NCI-H345 (cell line): ENCODE measurements around the gene FPGS.
"Not testable (repeated sequence)": the region's sequence is repeated elsewhere in the genome, so short reads cannot be mapped to it uniquely, and the experiment has no call there.

Experiments
- DNase-seq: peaks from one replicate; lab custom pipeline; 2025; lab: John Stamatoyannopoulos, UW

FPGS gene

GRCh38 chr9:127812936-127813675, 10.4 kb downstream of the FPGS start:
- DNase-seq: no peak

- no peak for DNase-seq
Observed at GRCh38 chr9:127813686-127814226, 11.1 kb downstream of the FPGS start.

GRCh38 chr9:127814619-127815511, 12.2 kb downstream of the FPGS start:
- DNase-seq: no peak

- no peak for DNase-seq
Observed at GRCh38 chr9:127815512-127816361, 13.1 kb downstream of the FPGS start.

GRCh38 chr9:127816362-127816725, 13.7 kb downstream of the FPGS start:
- DNase-seq: no peak

- DNase-seq: no peak
Observed at GRCh38 chr9:127816728-127817127, 14.0 kb downstream of the FPGS start.

- no peak for DNase-seq
Observed at GRCh38 chr9:127817881-127818434, 15.3 kb downstream of the FPGS start.

DNA sequence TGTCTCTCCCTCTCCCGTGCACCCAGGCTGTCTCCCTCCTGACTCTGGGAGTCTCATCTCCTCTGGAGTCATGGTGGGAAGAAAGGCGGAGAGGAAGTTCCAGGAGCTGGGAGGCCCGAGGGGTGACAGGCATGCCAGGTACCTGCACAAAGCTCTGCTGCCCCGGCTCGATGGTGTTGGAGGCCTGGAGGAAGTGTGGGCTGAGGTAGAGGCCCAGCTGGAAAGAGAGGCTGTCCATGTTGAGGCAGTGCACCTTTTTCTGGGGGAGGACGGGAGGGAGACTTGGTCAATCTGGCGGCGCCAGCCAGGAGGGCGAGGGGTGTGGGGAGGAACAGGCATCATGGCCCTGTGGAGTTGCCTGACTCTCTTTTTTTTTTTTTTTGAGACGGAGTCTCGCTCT, 15.9 kb downstream of the FPGS start:
- no peak for DNase-seq

DNA sequence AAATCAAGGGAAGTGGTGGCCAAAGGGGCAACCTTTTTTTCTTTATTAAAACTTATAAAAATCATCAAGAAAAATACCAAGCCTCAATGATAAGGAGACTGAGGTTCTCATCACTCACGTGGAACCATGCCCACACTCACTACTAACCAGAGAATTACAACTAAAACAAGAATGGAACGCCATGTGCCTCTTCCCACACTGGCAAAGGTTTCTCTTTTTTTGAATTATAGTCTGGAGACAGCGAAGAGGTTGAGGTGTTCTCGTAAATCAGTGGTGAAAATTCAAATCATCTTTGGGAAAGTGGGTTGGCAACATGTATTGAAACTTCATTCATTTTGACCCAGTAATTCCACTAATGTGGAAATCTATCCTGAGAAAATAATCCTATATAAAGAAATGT, 19.4 kb downstream of the FPGS start:
- DNase-seq: no peak

DNA sequence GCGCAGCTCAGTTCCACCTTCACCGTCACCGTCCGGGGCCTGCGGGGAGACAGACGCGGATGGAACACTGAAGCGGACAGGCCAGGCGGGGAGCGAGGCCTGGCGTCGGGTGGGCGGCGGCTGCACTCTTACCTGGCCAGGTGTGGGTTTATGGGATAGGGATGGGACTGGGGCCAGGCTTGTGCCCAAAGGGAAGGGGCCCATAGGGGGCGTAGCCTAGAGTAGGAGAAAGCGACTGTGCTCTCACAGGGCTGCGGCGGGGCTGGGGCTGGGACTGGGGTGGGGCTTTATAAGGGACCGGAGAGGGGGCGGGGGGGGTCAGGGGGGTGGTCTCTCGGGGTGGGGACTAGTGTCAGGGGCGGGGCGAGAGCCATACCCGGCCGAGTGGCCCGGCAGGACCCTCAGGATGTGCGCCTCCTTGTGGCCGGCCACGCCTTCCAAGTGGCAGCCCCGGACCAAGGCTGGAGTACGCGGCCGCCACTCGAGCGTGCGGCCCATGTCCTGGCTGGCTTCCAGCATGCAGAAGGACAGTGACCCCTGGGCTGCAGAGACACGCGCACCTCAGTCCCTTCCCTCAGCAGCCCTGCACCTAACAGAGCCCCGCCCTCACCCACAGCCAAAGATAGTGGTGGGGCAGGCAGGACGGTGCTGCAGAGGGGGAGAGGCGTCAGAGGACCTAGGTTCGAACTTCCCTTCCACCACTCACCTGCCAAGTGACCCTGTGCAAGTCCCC, 22.8 kb downstream of the FPGS start:
- peak; percentile 13 for DNase-seq

DNA sequence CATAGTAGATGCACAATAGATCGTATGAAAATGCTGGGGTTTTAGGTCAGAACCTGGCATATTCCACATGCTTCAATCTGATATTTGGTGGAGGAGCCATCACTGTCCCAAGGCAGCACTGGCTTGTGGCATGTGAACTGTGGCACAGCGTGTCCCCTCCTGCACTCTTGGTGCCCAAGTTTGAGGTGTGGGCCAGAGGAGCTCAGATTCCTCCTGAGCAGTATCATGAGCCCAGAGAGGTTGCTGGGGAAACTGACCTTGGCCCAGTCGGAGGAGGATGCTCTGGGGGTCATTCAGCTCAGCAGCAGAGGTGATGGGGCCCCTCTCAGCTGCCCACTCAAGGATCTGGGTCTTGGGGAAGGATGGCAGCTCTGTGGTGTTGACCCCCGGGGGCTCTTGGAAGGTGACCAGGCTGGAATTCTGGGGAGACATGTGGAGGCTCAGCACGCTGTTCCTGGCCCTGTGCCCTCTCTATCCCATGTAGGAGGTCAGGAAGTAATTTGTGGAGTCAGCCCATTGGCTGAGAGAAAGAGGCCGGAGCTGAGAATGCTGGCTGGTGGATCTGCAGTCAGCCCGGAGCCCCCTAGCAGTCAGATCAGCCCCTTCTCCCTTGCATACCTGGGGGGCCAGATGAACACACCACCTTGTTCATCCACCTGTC, 23.7 kb downstream of the FPGS start:
- no peak for DNase-seq

- DNase-seq: no peak
Observed at GRCh38 chr9:127828262-127829031, 25.8 kb downstream of the FPGS start.

DNA sequence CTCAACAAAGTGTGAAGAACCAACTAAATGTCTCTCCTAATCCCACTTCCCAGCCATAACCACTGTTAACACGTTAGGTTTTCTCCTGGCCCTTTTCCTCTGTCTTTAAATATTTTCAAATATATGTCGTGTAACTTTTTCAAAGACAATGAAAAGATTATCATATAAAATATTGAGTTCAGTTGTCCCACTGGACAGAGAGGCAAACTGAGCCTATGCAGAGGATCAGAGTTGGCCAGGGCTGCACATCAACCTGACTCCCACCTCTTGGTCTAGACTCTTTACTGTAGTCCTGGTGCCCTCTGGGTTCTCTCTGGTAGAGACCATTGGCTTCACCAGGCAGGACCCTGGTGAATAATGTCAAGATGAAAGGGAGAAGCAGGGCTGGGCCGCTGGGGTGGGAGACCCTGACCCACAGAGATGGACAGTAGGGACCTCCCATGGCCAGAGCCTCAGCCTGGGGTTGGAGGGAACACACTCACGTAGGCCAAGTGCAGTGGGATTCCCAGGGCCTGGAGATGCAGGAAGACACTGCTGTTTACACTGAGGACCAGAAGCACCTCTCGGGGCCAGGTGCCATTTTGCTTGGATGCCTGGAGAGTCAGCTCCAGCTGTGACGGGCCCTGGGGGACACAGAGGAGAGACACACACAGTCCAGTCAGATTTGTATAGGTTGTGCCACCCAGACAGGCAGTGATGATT, 26.7 kb downstream of the FPGS start:
- no peak for DNase-seq

GRCh38 chr9:127832248-127832647, 29.6 kb downstream of the FPGS start:
- no peak for DNase-seq

DNA sequence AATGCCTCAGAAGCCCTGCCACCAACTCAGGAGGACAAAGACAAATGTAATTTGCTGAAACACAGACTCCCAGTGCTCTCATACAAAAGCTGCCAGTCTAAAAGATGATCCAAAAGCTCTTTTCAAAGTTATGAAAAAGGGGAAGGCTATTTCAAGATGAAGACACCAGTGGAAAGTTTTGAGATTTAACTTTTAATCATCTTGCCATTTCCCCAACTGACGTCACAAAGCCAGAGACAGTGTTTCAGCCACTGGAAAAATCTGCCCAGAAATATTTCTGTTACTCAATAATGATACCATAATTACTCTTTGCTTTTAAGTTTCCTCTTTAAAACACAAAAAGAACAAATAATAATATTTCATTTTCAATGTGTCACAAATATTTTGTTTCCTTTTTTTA, 30.9 kb downstream of the FPGS start:
- DNase-seq: no peak

- no peak for DNase-seq
Observed at GRCh38 chr9:127835991-127836516, 33.4 kb downstream of the FPGS start.

- DNase-seq: not testable (repeated sequence)
Observed at GRCh38 chr9:127836561-127836960, 33.9 kb downstream of the FPGS start.

DNA sequence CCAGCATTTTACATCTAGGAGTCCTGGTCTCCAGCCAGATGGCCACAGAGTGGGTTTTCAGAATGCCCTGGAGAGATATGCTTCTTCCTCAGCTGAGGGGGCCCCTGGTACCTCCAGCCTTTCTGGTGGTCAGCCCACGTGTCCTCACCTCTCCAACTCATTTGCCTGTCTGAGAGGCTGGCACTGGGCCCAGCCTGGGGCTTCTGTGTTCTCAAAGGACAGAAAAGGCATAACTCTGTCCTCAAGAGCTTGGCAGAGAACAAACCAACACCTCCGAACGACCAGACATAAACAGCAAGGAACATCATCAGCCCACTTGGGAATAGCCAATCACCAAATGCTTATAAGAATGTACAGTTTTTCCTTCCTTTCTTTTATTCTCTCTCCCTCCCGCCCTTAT, 34.7 kb downstream of the FPGS start:
- DNase-seq: peak; percentile 3
